Astrocyte (in vitro differentiated cells and primary cell): ENCODE measurements around the gene INTS7.
"Not testable (repeated sequence)": the region's sequence is repeated elsewhere in the genome, so short reads cannot be mapped to it uniquely, and the experiment has no call there.

Source experiments
- EZH2 ChIP-seq: IDR thresholded peaks from 2 replicates; pipeline ENCODE4 v1.6.1; 2012; ENCODE audit warnings: mild to moderate bottlenecking, low read length, inconsistent platforms; ENCODE audit not compliant: insufficient read depth
- TF ChIP-seq, protein P1 (sequence below): IDR thresholded peaks from 2 replicates; pipeline ENCODE4 v1.5.1; 2011; ENCODE audit warnings: low read depth, mild to moderate bottlenecking, inconsistent platforms, low read length, moderate library complexity; ENCODE audit not compliant: insufficient read depth

DNA sequence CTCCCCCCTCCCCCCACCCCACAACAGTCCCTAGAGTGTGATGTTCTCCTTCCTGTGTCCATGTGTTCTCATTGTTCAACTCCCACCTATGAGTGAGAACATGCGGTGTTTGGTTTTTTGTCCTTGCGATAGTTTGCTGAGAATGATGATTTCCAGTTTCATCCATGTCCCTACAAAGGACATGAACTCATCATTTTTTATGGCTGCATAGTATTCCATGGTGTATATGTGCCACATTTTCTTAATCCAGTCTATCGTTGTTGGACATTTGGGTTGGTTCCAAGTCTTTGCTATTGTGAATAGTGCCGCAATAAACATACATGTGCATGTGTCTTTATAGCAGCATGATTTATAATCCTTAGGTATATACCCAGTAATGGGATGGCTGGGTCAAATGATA is 81.8 kb downstream of the INTS7 start:
- TF ChIP-seq, protein P1, sequence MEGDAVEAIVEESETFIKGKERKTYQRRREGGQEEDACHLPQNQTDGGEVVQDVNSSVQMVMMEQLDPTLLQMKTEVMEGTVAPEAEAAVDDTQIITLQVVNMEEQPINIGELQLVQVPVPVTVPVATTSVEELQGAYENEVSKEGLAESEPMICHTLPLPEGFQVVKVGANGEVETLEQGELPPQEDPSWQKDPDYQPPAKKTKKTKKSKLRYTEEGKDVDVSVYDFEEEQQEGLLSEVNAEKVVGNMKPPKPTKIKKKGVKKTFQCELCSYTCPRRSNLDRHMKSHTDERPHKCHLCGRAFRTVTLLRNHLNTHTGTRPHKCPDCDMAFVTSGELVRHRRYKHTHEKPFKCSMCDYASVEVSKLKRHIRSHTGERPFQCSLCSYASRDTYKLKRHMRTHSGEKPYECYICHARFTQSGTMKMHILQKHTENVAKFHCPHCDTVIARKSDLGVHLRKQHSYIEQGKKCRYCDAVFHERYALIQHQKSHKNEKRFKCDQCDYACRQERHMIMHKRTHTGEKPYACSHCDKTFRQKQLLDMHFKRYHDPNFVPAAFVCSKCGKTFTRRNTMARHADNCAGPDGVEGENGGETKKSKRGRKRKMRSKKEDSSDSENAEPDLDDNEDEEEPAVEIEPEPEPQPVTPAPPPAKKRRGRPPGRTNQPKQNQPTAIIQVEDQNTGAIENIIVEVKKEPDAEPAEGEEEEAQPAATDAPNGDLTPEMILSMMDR = not testable (repeated sequence)
- TF ChIP-seq EZH2 = not testable (repeated sequence)
